Ascending aorta (tissue), 2 donors: ENCODE results near the gene GRN. TPM values are rescaled to one million over a fixed set of nuclear protein-coding genes. Genes with fewer than 3 reads are reported as not detected.
"Not testable (repeated sequence)": the region's sequence is repeated elsewhere in the genome, so short reads cannot be mapped to it uniquely, and the experiment has no call there.

ENCODE experiments used
- DNase-seq, 2 donors: peaks; one replicate each; pipeline ENCODE4 v3.0.0-alpha.2; 2019; ENCODE audit warnings: low spot score in 2 of 2
- H3K27ac ChIP-seq, 2 donors: fragments of 200-600 bp; sonication (generic); one replicate each; pipeline ENCODE4 v1.5.1; 2016 to 2017; ENCODE audit warnings: mild to moderate bottlenecking in 1 of 2
- H3K27me3 ChIP-seq: fragments of 200-600 bp; sonication (generic); one replicate; pipeline ENCODE4 v1.5.1; 2017
- H3K36me3 ChIP-seq, 2 donors: fragments of 200-600 bp; sonication (generic); one replicate each; pipeline ENCODE4 v1.5.1; 2016
- H3K4me1 ChIP-seq, 2 donors: fragments of 200-600 bp; sonication (generic); one replicate each; pipeline ENCODE4 v1.5.1; 2016 to 2017; ENCODE audit warnings: mild to moderate bottlenecking in 1 of 2
- H3K4me3 ChIP-seq, 2 donors: fragments of 200-600 bp; sonication (generic); one replicate each; pipeline ENCODE4 v1.5.1; 2016 to 2017; ENCODE audit warnings: mild to moderate bottlenecking in 1 of 2
- H3K9me3 ChIP-seq, 2 donors: fragments of 200-600 bp; sonication (generic); one replicate each; pipeline ENCODE4 v1.5.1; 2016
- CTCF ChIP-seq, 3 experiments: fragments of 200-600 bp in 2 of 3; fragments of 450-650 bp in 1 of 3; sonication (generic) in 2 of 3; IDR thresholded peaks; one replicate each; pipeline ENCODE4 v1.5.1; 2016 to 2019; ENCODE audit warnings: antibody characterized with exemption in 3 of 3, mild to moderate bottlenecking in 1 of 3, moderate library complexity in 1 of 3
- intact Hi-C: fragments of 100-400 bp; cut with DNase I; formaldehyde crosslinking; loops from one replicate; pipeline ENCODE4 v1.15.1; 2023
- total RNA-seq: library from RNA; depleted of rRNA; stranded (reverse); fragments of >200 nt; gene quantifications from one replicate; pipeline ENCODE4 v1.1.0, GENCODE V29; 2016

Gene GRN
- total RNA-seq, 1 donor from 2014 or later, result 430 TPM

- peak in 2 of 3 experiments; percentile 21 to 40 for TF ChIP-seq CTCF (IDR thresholded peaks at IDR 0.05)
- peak overlapping the region; percentile 77 to 79 for H3K27ac ChIP-seq
- intact Hi-C loops, result loop anchor here (2.0 kb wide), 1 partner anchor 21 kb away; the partner anchor contains the start of gene SLC25A39
- H3K27me3 ChIP-seq, result no peaks in the 10 kb centered on the region
- peaks cover 6 to 10% of the 10 kb centered on the region in 2 donors for H3K4me1 ChIP-seq
- H3K36me3 ChIP-seq, result peaks cover 12 to 13% of the 10 kb centered on the region in 2 donors
- peak overlapping the region; percentile 79 to 89 for H3K4me3 ChIP-seq
- no peak for DNase-seq
- H3K9me3 ChIP-seq, result no peaks in the 10 kb centered on the region
Measured at GRCh38 chr17:44345454-44346026, 438 bp downstream of the GRN start.

DNA sequence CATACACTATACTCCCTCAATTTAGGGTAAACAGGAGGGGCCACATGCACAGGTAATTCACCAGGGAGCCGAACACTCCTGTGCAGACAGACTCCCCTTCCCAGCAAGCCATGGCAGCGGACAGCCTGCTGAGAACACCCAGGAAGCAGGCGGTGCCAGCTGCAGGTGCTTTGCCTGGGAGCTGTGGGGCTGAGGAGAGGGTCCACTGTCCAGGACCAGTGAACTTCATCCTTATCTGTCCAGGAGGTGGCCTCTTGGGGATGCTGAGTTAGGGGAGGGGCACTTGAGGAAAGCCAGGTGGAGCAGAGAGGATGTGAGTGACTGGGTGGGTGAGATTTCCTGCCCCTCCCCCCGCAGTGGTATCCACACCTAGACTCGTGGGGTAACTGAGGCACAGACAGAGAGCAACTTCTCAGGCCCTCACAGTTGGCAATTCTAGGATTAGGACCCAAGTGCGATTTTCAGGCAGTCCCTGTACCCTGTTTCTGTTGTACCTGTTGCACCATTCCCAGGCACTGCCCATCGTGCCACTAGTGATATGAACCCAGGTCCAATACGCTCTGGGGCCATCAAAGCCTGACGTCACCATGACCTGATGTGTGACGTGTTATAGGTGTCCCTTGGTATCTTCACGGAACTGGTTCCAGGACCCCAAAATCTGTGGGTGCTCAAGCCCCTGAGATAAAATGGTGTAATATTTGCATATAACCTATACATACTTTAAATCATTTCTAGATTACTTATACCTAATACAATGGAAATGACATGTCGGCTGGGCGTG lies 1.2 kb downstream of the GRN start:
- H3K4me1 ChIP-seq, result peaks cover 6 to 10% of the 10 kb centered on the region in 2 donors
- H3K9me3 ChIP-seq, result no peaks in the 10 kb centered on the region
- TF ChIP-seq CTCF (IDR thresholded peaks at IDR 0.05), result no peak
- intact Hi-C loops, result no loop called here
- no peaks in the 10 kb centered on the region for H3K27me3 ChIP-seq
- peak overlapping the region in 1 of 2 donors; percentile 79 for H3K27ac ChIP-seq
- DNase-seq, result no peak
- peaks cover 18 to 20% of the 10 kb centered on the region in 2 donors for H3K36me3 ChIP-seq
- peak overlapping the region; percentile 79 to 89 for H3K4me3 ChIP-seq

DNA sequence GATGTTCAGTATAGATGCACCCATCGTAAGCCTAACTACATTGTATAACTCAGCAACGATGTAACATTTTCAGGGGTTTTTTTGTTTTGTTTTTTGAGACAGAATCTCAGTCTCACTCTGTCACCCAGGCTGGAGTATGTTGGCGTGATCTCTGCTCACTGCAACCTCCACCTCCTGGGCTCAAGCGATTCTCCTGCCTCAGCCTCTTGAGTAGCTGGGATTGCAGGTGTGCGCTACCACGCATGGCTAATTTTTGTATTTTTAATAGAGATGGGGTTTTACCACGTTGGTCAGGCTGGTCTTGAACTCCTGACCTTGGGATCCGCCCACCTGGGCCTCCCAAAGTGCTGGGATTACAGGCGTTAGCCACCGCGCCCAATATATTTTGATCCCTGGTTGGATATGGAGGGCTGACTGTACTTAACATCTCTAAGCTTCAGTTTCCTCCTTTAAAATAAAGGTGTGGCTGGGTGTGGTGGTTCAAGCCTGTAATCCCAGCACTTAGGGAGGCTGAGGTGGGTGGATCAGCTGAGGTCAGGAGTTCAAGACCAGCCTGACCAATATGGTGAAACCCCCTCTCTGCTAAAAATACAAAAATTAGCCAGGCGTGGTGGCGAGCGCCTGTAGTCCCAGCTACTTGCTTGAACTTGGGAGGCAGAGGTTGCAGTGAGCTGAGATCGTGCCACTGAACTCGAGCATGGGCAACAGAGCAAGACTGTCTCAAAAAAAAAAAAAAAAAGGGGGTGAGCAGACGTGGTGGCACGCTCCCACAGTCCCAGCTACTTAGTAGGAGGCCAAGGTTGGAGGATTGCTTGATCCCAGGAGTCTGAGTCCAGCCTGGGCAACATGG lies 2.3 kb downstream of the GRN start:
- intact Hi-C loops, DNase-seq, H3K4me1 ChIP-seq, H3K4me3 ChIP-seq, H3K27ac ChIP-seq, H3K9me3 ChIP-seq, H3K27me3 ChIP-seq: not testable (repeated sequence)
- peaks cover 26 to 32% of the 10 kb centered on the region in 2 donors for H3K36me3 ChIP-seq

DNA sequence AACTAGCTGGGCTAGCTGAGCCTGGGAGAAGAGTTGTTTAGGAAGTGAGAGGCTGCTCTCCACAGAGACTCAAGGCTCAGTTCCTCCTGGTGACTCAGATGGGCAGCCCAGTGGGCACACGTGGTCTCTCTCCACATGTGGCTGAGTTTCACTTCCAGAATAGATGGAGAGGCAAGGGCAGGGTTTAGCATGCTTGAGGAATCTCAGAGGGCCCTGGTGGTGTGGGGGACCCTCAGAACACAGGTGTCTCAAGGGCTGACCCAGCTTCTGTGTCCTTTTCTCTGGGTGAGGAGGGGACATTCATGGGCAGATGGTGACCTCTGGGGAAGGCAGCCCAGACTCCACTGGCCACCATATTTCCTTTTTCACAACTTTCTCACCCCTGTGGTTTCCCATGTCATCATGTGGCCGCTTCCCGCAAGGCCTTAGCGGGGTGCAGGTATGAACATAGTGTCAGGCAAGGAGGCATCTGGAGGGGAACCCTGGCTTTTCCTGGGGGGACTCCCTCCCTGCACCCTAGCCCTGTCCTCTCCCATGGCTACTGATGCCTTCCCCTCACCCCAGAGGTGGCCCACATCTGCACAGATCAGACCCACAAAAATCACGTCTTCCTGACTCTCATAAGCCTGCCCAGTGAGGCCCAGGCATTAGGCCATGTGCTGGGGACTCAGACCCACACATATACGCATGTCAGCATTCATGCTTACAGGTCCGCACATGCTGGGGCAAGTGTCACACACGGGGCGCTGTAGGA lies 3.3 kb downstream of the GRN start:
- DNase-seq, result no peak
- peaks cover 6 to 10% of the 10 kb centered on the region in 2 donors for H3K4me1 ChIP-seq
- intact Hi-C loops, result no loop called here
- H3K27ac ChIP-seq, result no peak overlapping the region
- H3K9me3 ChIP-seq, result no peaks in the 10 kb centered on the region
- H3K27me3 ChIP-seq, result no peaks in the 10 kb centered on the region
- peaks cover 29 to 37% of the 10 kb centered on the region in 2 donors for H3K36me3 ChIP-seq
- no peak for TF ChIP-seq CTCF (IDR thresholded peaks at IDR 0.05)
- H3K4me3 ChIP-seq, result no peak overlapping the region

GRCh38 chr17:44348988-44349364 lies 3.9 kb downstream of the GRN start:
- H3K4me3 ChIP-seq, result no peak overlapping the region
- peaks cover 29 to 37% of the 10 kb centered on the region in 2 donors for H3K36me3 ChIP-seq
- H3K9me3 ChIP-seq, result no peaks in the 10 kb centered on the region
- no peak for TF ChIP-seq CTCF (IDR thresholded peaks at IDR 0.05)
- no peak for DNase-seq
- no peak overlapping the region for H3K27ac ChIP-seq
- H3K4me1 ChIP-seq, result peaks cover 6 to 10% of the 10 kb centered on the region in 2 donors
- intact Hi-C loops, result no loop called here
- H3K27me3 ChIP-seq, result no peaks in the 10 kb centered on the region
